GM21576 (cell line): ENCODE results near the gene SF3B6.

Experiments
- ATAC-seq: cut with Tn5 transposase; IDR thresholded peaks from one replicate; pipeline ENCODE4 v1.9.1; 2021; ENCODE audit warnings: mild to moderate bottlenecking, moderate library complexity; ENCODE audit not compliant: unreplicated experiment

The SF3B6 gene

GRCh38 chr2:24021122-24021998 lies 54.8 kb downstream of the SF3B6 start:
- no peak for ATAC-seq

- ATAC-seq = no peak
Observed at GRCh38 chr2:24020244-24020643, 55.9 kb downstream of the SF3B6 start.

GRCh38 chr2:24019729-24020128 lies 56.4 kb downstream of the SF3B6 start:
- no peak for ATAC-seq

GRCh38 chr2:24018241-24018640 lies 57.9 kb downstream of the SF3B6 start:
- ATAC-seq = no peak

- ATAC-seq = no peak
Observed at GRCh38 chr2:24017711-24018110, 58.4 kb downstream of the SF3B6 start.
